NCI-H1417 (cell line): ENCODE measurements around the gene DKC1.
"Not testable (repeated sequence)": the region's sequence is repeated elsewhere in the genome, so short reads cannot be mapped to it uniquely, and the experiment has no call there.

Source experiments
- DNase-seq, 3 experiments: peaks; one replicate each; lab custom pipeline; 2025; lab: John Stamatoyannopoulos, UW

The DKC1 gene

GRCh38 chrX:154818916-154819770 is 56.5 kb downstream of the DKC1 start:
- no peak for DNase-seq

DNA sequence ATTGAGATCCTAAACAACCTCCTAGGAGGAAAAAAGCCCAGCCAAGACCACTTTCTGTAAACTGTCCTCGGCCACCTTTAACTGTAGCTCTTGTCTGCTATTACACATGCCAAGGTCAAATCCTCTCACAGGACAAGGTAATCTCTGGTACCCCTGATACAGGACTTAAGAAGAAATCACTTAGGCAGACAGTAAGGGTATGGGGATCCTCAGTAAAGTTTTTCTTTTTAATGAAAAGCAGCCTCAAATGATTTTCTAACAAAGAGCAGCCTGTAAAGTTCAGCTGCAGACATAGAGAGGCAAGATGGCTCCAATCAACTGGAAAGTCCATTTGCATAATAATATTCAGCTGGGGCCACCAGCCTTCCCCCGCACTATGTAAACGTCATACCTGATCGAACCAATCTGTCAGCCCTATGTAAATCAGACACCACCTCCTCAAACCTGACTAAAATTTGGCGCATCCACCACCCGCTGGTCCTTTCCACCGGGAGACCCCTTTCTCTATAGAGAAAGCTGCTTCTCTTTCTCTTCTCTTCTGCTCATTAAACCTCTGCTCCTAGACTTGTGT is 57.2 kb downstream of the DKC1 start:
- no peak for DNase-seq

GRCh38 chrX:154821523-154821922 is 58.9 kb downstream of the DKC1 start:
- DNase-seq: no peak

- DNase-seq: no peak
Observed at GRCh38 chrX:154822029-154822428, 59.4 kb downstream of the DKC1 start.

GRCh38 chrX:154824638-154825037 is 62.0 kb downstream of the DKC1 start:
- no peak for DNase-seq

- DNase-seq: not testable (repeated sequence)
Observed at GRCh38 chrX:154825586-154825985, 62.9 kb downstream of the DKC1 start.
